ENCODE data around the gene ZNF133. TPM values are rescaled to one million over a fixed set of nuclear protein-coding genes. Genes with fewer than 3 reads are reported as not detected.

The ZNF133 gene
- total RNA-seq, 4 donors from 2014 or later = 12.7 to 24.3 (median 17.5) TPM

- no peaks in the 10 kb centered on the region for H3K9me3 ChIP-seq
- H3K27ac ChIP-seq = no peak overlapping the region
- H3K4me1 ChIP-seq = peaks cover 0 to 6% (median 0%) of the 10 kb centered on the region in 4 donors
- WGBS, 2 donors (ENCODE audit: low coverage in 1 of 2) = 56 to 67% methylated on average over 4 of the region's 4 CpGs
- in situ Hi-C loops (cut with MboI; ENCODE audit: low pct_ligation_motif_present in 1 of 4, low pct_unique_long_range_greater_than_20kb in 1 of 4, low sequenced_read_pairs in 3 of 4) (no loop called here), intact Hi-C loops (cut with DNase I; ENCODE audit: low total_unique reads) (no loop called here)
- no peak overlapping the region for H3K4me3 ChIP-seq
- DNase-seq = no peak
- no peak for TF ChIP-seq EP300 (IDR thresholded peaks at IDR 0.05; ENCODE audit: low read depth)
- no peak for TF ChIP-seq POLR2A (IDR thresholded peaks at IDR 0.05)
- TF ChIP-seq POLR2AphosphoS5 (IDR thresholded peaks at IDR 0.05) = no peak
- no peak for TF ChIP-seq CTCF (IDR thresholded peaks at IDR 0.05)
- H3K27me3 ChIP-seq = peaks cover 4% of the 10 kb centered on the region
- H3K36me3 ChIP-seq = no peaks in the 10 kb centered on the region
Observed at GRCh38 chr20:18265441-18265840, 22.9 kb upstream of the ZNF133 start.

GRCh38 chr20:18266282-18266681 is 22.0 kb upstream of the ZNF133 start:
- TF ChIP-seq POLR2AphosphoS5 (IDR thresholded peaks at IDR 0.05) (no peak), CTCF (IDR thresholded peaks at IDR 0.05) (no peak), POLR2A (IDR thresholded peaks at IDR 0.05) (no peak), EP300 (IDR thresholded peaks at IDR 0.05; ENCODE audit: low read depth) (no peak)
- H3K36me3 ChIP-seq = no peaks in the 10 kb centered on the region
- no peaks in the 10 kb centered on the region for H3K9me3 ChIP-seq
- peaks cover 4% of the 10 kb centered on the region for H3K27me3 ChIP-seq
- 77 to 79% methylated on average over 2 to 5 of the region's 5 CpGs for WGBS, 2 donors (ENCODE audit: low coverage in 1 of 2)
- H3K27ac ChIP-seq = no peak overlapping the region
- in situ Hi-C loops (cut with MboI; ENCODE audit: low pct_ligation_motif_present in 1 of 4, low pct_unique_long_range_greater_than_20kb in 1 of 4, low sequenced_read_pairs in 3 of 4) (no loop called here), intact Hi-C loops (cut with DNase I; ENCODE audit: low total_unique reads) (no loop called here)
- H3K4me1 ChIP-seq = peaks cover 0 to 6% (median 0%) of the 10 kb centered on the region in 4 donors
- H3K4me3 ChIP-seq = no peak overlapping the region
- DNase-seq = no peak

- DNase-seq = no peak
- H3K4me3 ChIP-seq = no peak overlapping the region
- H3K27me3 ChIP-seq = peaks cover 4% of the 10 kb centered on the region
- intact Hi-C loops (cut with DNase I; ENCODE audit: low total_unique reads) (no loop called here), in situ Hi-C loops (cut with MboI; ENCODE audit: low pct_ligation_motif_present in 1 of 4, low pct_unique_long_range_greater_than_20kb in 1 of 4, low sequenced_read_pairs in 3 of 4) (no loop called here)
- H3K9me3 ChIP-seq = no peaks in the 10 kb centered on the region
- H3K27ac ChIP-seq = no peak overlapping the region
- WGBS, 2 donors (ENCODE audit: low coverage in 1 of 2) = 34 to 73% methylated on average over 5 to 7 of the region's 7 CpGs
- no peaks in the 10 kb centered on the region for H3K36me3 ChIP-seq
- no peak for TF ChIP-seq CTCF (IDR thresholded peaks at IDR 0.05)
- no peak for TF ChIP-seq EP300 (IDR thresholded peaks at IDR 0.05; ENCODE audit: low read depth)
- no peak for TF ChIP-seq POLR2A (IDR thresholded peaks at IDR 0.05)
- TF ChIP-seq POLR2AphosphoS5 (IDR thresholded peaks at IDR 0.05) = no peak
- H3K4me1 ChIP-seq = peaks cover 0 to 6% (median 0%) of the 10 kb centered on the region in 4 donors
Observed at GRCh38 chr20:18267815-18268214, 20.5 kb upstream of the ZNF133 start.

- no peaks in the 10 kb centered on the region for H3K9me3 ChIP-seq
- intact Hi-C loops (cut with DNase I; ENCODE audit: low total_unique reads) (no loop called here), in situ Hi-C loops (cut with MboI; ENCODE audit: low pct_ligation_motif_present in 1 of 4, low pct_unique_long_range_greater_than_20kb in 1 of 4, low sequenced_read_pairs in 3 of 4) (no loop called here)
- DNase-seq = no peak
- WGBS, 2 donors (ENCODE audit: low coverage in 1 of 2) = 86 to 94% methylated on average over 2 of the region's 2 CpGs
- no peaks in the 10 kb centered on the region for H3K4me1 ChIP-seq
- no peak overlapping the region for H3K27ac ChIP-seq
- H3K27me3 ChIP-seq = peaks cover 8% of the 10 kb centered on the region
- no peak overlapping the region for H3K4me3 ChIP-seq
- TF ChIP-seq CTCF (IDR thresholded peaks at IDR 0.05) = no peak
- no peak for TF ChIP-seq POLR2A (IDR thresholded peaks at IDR 0.05)
- no peak for TF ChIP-seq POLR2AphosphoS5 (IDR thresholded peaks at IDR 0.05)
- no peak for TF ChIP-seq EP300 (IDR thresholded peaks at IDR 0.05; ENCODE audit: low read depth)
- no peaks in the 10 kb centered on the region for H3K36me3 ChIP-seq
Observed at GRCh38 chr20:18271160-18271559, 17.2 kb upstream of the ZNF133 start.

All from transverse colon (tissue), 4 donors.